GM18499 (cell line): Measurements from ENCODE around the gene PCDHB13.
"Not testable (repeated sequence)": the region's sequence is repeated elsewhere in the genome, so short reads cannot be mapped to it uniquely, and the experiment has no call there.

Experiments
- ATAC-seq: cut with Tn5 transposase; IDR thresholded peaks from one replicate; pipeline ENCODE4 v1.9.1; 2021; ENCODE audit warnings: moderate number of reproducible peaks; ENCODE audit not compliant: insufficient read depth, unreplicated experiment

The PCDHB13 gene

GRCh38 chr5:141201126-141201525, 12.6 kb upstream of the PCDHB13 start:
- not testable (repeated sequence) for ATAC-seq

GRCh38 chr5:141201646-141202045, 12.1 kb upstream of the PCDHB13 start:
- not testable (repeated sequence) for ATAC-seq

GRCh38 chr5:141208478-141208877, 5.2 kb upstream of the PCDHB13 start, which contains the start of gene PCDHB12:
Gene PCDHB12, plus strand, starts transcription at chr5:141208719. Its CDS starts 189 bp downstream, at chr5:141208908.
- no peak for ATAC-seq

GRCh38 chr5:141210281-141210680, 3.4 kb upstream of the PCDHB13 start:
- not testable (repeated sequence) for ATAC-seq

- ATAC-seq: not testable (repeated sequence)
Measured at GRCh38 chr5:141210849-141211248, 2.9 kb upstream of the PCDHB13 start.

- not testable (repeated sequence) for ATAC-seq
Measured at GRCh38 chr5:141214583-141214982, 864 bp downstream of the PCDHB13 start.

GRCh38 chr5:141215504-141215903, 1.8 kb downstream of the PCDHB13 start:
- ATAC-seq: not testable (repeated sequence)

- ATAC-seq: not testable (repeated sequence)
Measured at GRCh38 chr5:141216035-141216434, 2.3 kb downstream of the PCDHB13 start.

- ATAC-seq: no peak
Measured at GRCh38 chr5:141223112-141223783, 9.5 kb downstream of the PCDHB13 start, which contains the start of gene PCDHB14. Gene PCDHB14, plus strand, starts transcription at chr5:141223343. Its CDS starts 163 bp downstream, at chr5:141223506.

- not testable (repeated sequence) for ATAC-seq
Measured at GRCh38 chr5:141224844-141225243, 11.1 kb downstream of the PCDHB13 start.

GRCh38 chr5:141225421-141225820, 11.7 kb downstream of the PCDHB13 start:
- not testable (repeated sequence) for ATAC-seq

- ATAC-seq: no peak
Measured at GRCh38 chr5:141234109-141234667, 20.5 kb downstream of the PCDHB13 start.

GRCh38 chr5:141235922-141236321, 22.2 kb downstream of the PCDHB13 start:
- ATAC-seq: not testable (repeated sequence)

- no peak for ATAC-seq
Measured at GRCh38 chr5:141236516-141237313, 23.0 kb downstream of the PCDHB13 start.

- ATAC-seq: no peak
Measured at GRCh38 chr5:141241496-141241895, 27.8 kb downstream of the PCDHB13 start.

- no peak for ATAC-seq
Measured at GRCh38 chr5:141245250-141245717, 31.6 kb downstream of the PCDHB13 start, which contains the start of gene PCDHB15. Gene PCDHB15, plus strand, starts transcription at chr5:141245395. Its CDS starts 184 bp downstream, at chr5:141245579.

GRCh38 chr5:141246971-141247370, 33.3 kb downstream of the PCDHB13 start:
- not testable (repeated sequence) for ATAC-seq

- ATAC-seq: not testable (repeated sequence)
Measured at GRCh38 chr5:141247434-141247833, 33.7 kb downstream of the PCDHB13 start.

- no peak for ATAC-seq
Measured at GRCh38 chr5:141250576-141250975, 36.9 kb downstream of the PCDHB13 start.

- ATAC-seq: no peak
Measured at GRCh38 chr5:141258464-141258863, 44.7 kb downstream of the PCDHB13 start.

- no peak for ATAC-seq
Measured at GRCh38 chr5:141258948-141259347, 45.2 kb downstream of the PCDHB13 start.
